ENCODE data around the gene F2RL2. TPM values are rescaled to one million over a fixed set of nuclear protein-coding genes. Genes with fewer than 3 reads are reported as not detected.

Gene F2RL2
- total RNA-seq, 1 experiment from 2014 or later = 0.13 TPM

DNA sequence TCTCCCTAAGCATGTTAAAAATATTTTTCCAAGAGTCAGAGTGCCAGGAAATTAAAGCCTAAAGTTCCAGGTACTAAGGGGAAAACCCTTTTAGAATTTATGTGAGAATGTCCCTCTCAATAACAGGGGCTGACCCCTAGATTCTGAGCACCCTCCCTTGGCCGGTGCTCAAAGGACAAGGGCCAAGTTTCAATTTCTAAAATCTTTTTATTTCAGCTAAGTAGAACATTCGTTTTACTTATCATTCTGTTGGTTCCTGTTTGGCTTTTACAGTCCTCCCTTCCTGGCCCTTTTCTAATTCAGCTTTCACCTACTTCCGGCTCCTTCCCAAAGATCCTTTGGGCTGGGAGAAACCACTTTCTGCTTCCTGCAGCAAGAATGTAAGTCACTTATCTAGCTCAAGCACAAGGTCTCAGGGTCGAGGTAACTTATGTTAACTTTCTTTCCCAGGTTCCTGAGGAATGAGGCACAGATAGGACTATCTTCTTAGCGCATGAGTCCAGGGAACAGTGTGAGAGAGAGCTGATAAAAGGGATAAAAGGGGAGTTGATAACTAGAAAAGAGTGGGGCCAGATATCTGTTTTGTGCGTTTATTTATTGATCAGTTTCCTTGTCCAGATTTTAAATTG is 34.6 kb upstream of the F2RL2 start:
- no peaks in the 10 kb centered on the region for H3K27me3 ChIP-seq (ENCODE audit: control insufficient read depth, insufficient read depth, low read length)
- no peaks in the 10 kb centered on the region for H3K36me3 ChIP-seq (ENCODE audit: control insufficient read depth, insufficient read depth, low read length)
- no peak overlapping the region for H3K4me3 ChIP-seq (ENCODE audit: low read depth in 2 of 2, low read length in 2 of 2)
- intact Hi-C loops (cut with micrococcal nuclease; ENCODE audit: unreplicated experiment) (no loop called here), in situ Hi-C loops (cut with HindIII; ENCODE audit: low pct_unique_long_range_greater_than_20kb, low sequenced_read_pairs) (no loop called here)
- no peaks in the 10 kb centered on the region for H3K9me3 ChIP-seq (ENCODE audit: control insufficient read depth, insufficient read depth, low read depth, low read length)
- CTCF ChIA-PET = no interaction called here
- no peak for DNase-seq (ENCODE audit: low read depth, low spot score)
- no peak for TF ChIP-seq POLR2AphosphoS5 (IDR thresholded peaks at IDR 0.05; ENCODE audit: low read depth, low read length)
- TF ChIP-seq TCF7L2 (IDR thresholded peaks at IDR 0.05; ENCODE audit: low read depth, low read length) = no peak
- TF ChIP-seq, protein P1, sequence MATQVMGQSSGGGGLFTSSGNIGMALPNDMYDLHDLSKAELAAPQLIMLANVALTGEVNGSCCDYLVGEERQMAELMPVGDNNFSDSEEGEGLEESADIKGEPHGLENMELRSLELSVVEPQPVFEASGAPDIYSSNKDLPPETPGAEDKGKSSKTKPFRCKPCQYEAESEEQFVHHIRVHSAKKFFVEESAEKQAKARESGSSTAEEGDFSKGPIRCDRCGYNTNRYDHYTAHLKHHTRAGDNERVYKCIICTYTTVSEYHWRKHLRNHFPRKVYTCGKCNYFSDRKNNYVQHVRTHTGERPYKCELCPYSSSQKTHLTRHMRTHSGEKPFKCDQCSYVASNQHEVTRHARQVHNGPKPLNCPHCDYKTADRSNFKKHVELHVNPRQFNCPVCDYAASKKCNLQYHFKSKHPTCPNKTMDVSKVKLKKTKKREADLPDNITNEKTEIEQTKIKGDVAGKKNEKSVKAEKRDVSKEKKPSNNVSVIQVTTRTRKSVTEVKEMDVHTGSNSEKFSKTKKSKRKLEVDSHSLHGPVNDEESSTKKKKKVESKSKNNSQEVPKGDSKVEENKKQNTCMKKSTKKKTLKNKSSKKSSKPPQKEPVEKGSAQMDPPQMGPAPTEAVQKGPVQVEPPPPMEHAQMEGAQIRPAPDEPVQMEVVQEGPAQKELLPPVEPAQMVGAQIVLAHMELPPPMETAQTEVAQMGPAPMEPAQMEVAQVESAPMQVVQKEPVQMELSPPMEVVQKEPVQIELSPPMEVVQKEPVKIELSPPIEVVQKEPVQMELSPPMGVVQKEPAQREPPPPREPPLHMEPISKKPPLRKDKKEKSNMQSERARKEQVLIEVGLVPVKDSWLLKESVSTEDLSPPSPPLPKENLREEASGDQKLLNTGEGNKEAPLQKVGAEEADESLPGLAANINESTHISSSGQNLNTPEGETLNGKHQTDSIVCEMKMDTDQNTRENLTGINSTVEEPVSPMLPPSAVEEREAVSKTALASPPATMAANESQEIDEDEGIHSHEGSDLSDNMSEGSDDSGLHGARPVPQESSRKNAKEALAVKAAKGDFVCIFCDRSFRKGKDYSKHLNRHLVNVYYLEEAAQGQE (IDR thresholded peaks at IDR 0.05; ENCODE audit: insufficient read depth in 1 of 2, low read depth in 2 of 2, low read length in 1 of 2) = no peak
- TF ChIP-seq SIN3A (IDR thresholded peaks at IDR 0.05; ENCODE audit: borderline replicate concordance, insufficient read depth, low read depth, low read length) = no peak
- TF ChIP-seq, protein P2, sequence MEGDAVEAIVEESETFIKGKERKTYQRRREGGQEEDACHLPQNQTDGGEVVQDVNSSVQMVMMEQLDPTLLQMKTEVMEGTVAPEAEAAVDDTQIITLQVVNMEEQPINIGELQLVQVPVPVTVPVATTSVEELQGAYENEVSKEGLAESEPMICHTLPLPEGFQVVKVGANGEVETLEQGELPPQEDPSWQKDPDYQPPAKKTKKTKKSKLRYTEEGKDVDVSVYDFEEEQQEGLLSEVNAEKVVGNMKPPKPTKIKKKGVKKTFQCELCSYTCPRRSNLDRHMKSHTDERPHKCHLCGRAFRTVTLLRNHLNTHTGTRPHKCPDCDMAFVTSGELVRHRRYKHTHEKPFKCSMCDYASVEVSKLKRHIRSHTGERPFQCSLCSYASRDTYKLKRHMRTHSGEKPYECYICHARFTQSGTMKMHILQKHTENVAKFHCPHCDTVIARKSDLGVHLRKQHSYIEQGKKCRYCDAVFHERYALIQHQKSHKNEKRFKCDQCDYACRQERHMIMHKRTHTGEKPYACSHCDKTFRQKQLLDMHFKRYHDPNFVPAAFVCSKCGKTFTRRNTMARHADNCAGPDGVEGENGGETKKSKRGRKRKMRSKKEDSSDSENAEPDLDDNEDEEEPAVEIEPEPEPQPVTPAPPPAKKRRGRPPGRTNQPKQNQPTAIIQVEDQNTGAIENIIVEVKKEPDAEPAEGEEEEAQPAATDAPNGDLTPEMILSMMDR (IDR thresholded peaks at IDR 0.05) = no peak
- BruUV-seq (replicated peaks) = no TSS peak
- H3K27ac ChIP-seq (ENCODE audit: low read length) = no peak overlapping the region
- H3K4me1 ChIP-seq (ENCODE audit: control insufficient read depth, insufficient read depth, low read length) = no peaks in the 10 kb centered on the region
- no peak for ATAC-seq
- POLR2A ChIA-PET = no interaction called here

- in situ Hi-C loops (cut with HindIII; ENCODE audit: low pct_unique_long_range_greater_than_20kb, low sequenced_read_pairs) = no loop called here
These were observed 33.9 kb upstream of the F2RL2 start for GRCh38 chr5:76657091-76657490.

More at GRCh38 chr5:76657091-76657490, 33.9 kb upstream of the F2RL2 start:
- DNase-seq (ENCODE audit: low read depth, low spot score) = no peak
- ChIA-PET POLR2A (no interaction called here), CTCF (no interaction called here)
- Histone ChIP-seq H3K4me3 (ENCODE audit: low read depth in 2 of 2, low read length in 2 of 2) (no peak overlapping the region), H3K4me1 (ENCODE audit: control insufficient read depth, insufficient read depth, low read length) (no peaks in the 10 kb centered on the region), H3K9me3 (ENCODE audit: control insufficient read depth, insufficient read depth, low read depth, low read length) (no peaks in the 10 kb centered on the region), H3K27ac (ENCODE audit: low read length) (no peak overlapping the region), H3K27me3 (ENCODE audit: control insufficient read depth, insufficient read depth, low read length) (no peaks in the 10 kb centered on the region), H3K36me3 (ENCODE audit: control insufficient read depth, insufficient read depth, low read length) (no peaks in the 10 kb centered on the region)
- BruUV-seq (replicated peaks) = no TSS peak
- TF ChIP-seq POLR2AphosphoS5 (IDR thresholded peaks at IDR 0.05; ENCODE audit: low read depth, low read length) = no peak
- TF ChIP-seq, protein P2 (IDR thresholded peaks at IDR 0.05) = no peak
- no peak for TF ChIP-seq SIN3A (IDR thresholded peaks at IDR 0.05; ENCODE audit: borderline replicate concordance, insufficient read depth, low read depth, low read length)
- no peak for TF ChIP-seq TCF7L2 (IDR thresholded peaks at IDR 0.05; ENCODE audit: low read depth, low read length)
- TF ChIP-seq, protein P1 (IDR thresholded peaks at IDR 0.05; ENCODE audit: insufficient read depth in 1 of 2, low read depth in 2 of 2, low read length in 1 of 2) = no peak
- intact Hi-C loops (cut with micrococcal nuclease; ENCODE audit: unreplicated experiment) = no loop called here
- no peak for ATAC-seq
